Right atrium auricular region (tissue), 2 donors: ENCODE measurements around the gene CYTL1. TPM values are rescaled to one million over a fixed set of nuclear protein-coding genes. Genes with fewer than 3 reads are reported as not detected.
"Not testable (repeated sequence)": the region's sequence is repeated elsewhere in the genome, so short reads cannot be mapped to it uniquely, and the experiment has no call there.

Experiments
- DNase-seq: peaks from one replicate; pipeline ENCODE4 v3.0.0-alpha.2; 2019; ENCODE audit warnings: low spot score
- H3K27ac ChIP-seq, 2 donors: fragments of 200-600 bp; sonication (generic); 1 replicate in 1 of 2; 2 replicates in 1 of 2; pipeline ENCODE4 v1.5.1; 2016 to 2019
- H3K27me3 ChIP-seq, 2 donors: fragments of 200-600 bp; sonication (generic); one replicate each; pipeline versions ENCODE4 v1.5.1 to v1.6.0; 2017 to 2019
- H3K36me3 ChIP-seq: fragments of 200-600 bp; sonication (generic); one replicate; pipeline ENCODE4 v1.5.1; 2016
- H3K4me1 ChIP-seq, 2 donors: fragments of 200-600 bp; sonication (generic); one replicate each; pipeline versions ENCODE4 v1.5.1 to v1.6.0; 2017 to 2019
- H3K4me3 ChIP-seq, 2 donors: fragments of 200-600 bp; sonication (generic); 1 replicate in 1 of 2; 2 replicates in 1 of 2; pipeline ENCODE4 v1.5.1; 2017 to 2019; ENCODE audit warnings: mild to moderate bottlenecking in 1 of 2, moderate library complexity in 1 of 2
- H3K9me3 ChIP-seq, 2 donors: fragments of 200-600 bp; sonication (generic); one replicate each; pipeline ENCODE4 v1.5.1; 2019
- CTCF ChIP-seq, 2 donors: fragments of 200-600 bp; sonication (generic); IDR thresholded peaks; one replicate each; pipeline ENCODE4 v1.5.1; 2019; ENCODE audit warnings: antibody characterized with exemption in 2 of 2
- total RNA-seq, 2 donors: library from RNA; depleted of rRNA; stranded (reverse); fragments of >200 nt; gene quantifications; one replicate each; pipeline ENCODE4 v1.1.0, GENCODE V29; 2016

The CYTL1 gene
- total RNA-seq, 2 donors from 2014 or later: not detected

DNA sequence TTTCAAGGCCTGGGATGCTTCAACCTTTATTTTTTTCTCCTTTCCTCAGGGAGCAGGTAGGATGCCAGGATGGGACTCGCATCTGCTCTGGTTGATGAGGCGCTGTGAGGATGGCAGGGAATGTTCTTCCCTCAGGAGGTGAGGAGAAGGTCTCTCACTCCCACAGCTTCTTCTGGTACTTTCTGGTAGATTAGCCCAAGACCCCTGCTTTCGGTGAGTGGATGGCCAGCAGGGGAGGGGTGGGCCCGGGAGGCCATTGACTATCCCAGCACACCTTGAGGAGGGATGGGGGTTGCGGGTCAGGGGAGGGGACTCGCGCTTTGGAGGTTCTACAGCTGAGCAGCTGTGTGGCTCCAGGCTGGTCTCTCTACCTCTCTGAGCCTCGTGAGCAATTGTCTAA lies 14.8 kb downstream of the CYTL1 start:
- Histone ChIP-seq H3K9me3 (peaks cover 0 to 4% of the 10 kb centered on the region in 2 donors), H3K4me1 (no peaks in the 10 kb centered on the region), H3K27me3 (peaks cover 0 to 4% of the 10 kb centered on the region in 2 donors), H3K36me3 (no peaks in the 10 kb centered on the region), H3K27ac (no peak overlapping the region), H3K4me3 (no peak overlapping the region)
- no peak for TF ChIP-seq CTCF (IDR thresholded peaks at IDR 0.05)
- peak; percentile 21 for DNase-seq

GRCh38 chr4:5003918-5004317 lies 15.3 kb downstream of the CYTL1 start:
- no peak overlapping the region for H3K27ac ChIP-seq
- DNase-seq: peak; percentile 21
- H3K4me1 ChIP-seq: no peaks in the 10 kb centered on the region
- H3K36me3 ChIP-seq: no peaks in the 10 kb centered on the region
- H3K27me3 ChIP-seq: peaks cover 0 to 4% of the 10 kb centered on the region in 2 donors
- no peaks in the 10 kb centered on the region for H3K9me3 ChIP-seq
- H3K4me3 ChIP-seq: no peak overlapping the region
- no peak for TF ChIP-seq CTCF (IDR thresholded peaks at IDR 0.05)

- peaks cover 0 to 4% of the 10 kb centered on the region in 2 donors for H3K27me3 ChIP-seq
- no peak overlapping the region for H3K27ac ChIP-seq
- no peak overlapping the region for H3K4me3 ChIP-seq
- H3K36me3 ChIP-seq: no peaks in the 10 kb centered on the region
- DNase-seq: peak; percentile 18
- no peaks in the 10 kb centered on the region for H3K9me3 ChIP-seq
- TF ChIP-seq CTCF (IDR thresholded peaks at IDR 0.05): no peak
- H3K4me1 ChIP-seq: no peaks in the 10 kb centered on the region
These were observed 15.8 kb downstream of the CYTL1 start for GRCh38 chr4:5003372-5003857.

- not testable (repeated sequence) for H3K27me3 ChIP-seq, H3K36me3 ChIP-seq, H3K4me1 ChIP-seq, H3K27ac ChIP-seq, H3K4me3 ChIP-seq, H3K9me3 ChIP-seq, DNase-seq
These were observed 17.6 kb downstream of the CYTL1 start for GRCh38 chr4:5001641-5002040.

- H3K4me1 ChIP-seq, H3K4me3 ChIP-seq, H3K36me3 ChIP-seq, H3K27ac ChIP-seq, H3K9me3 ChIP-seq, DNase-seq, H3K27me3 ChIP-seq: not testable (repeated sequence)
These were observed 22.3 kb downstream of the CYTL1 start for GRCh38 chr4:4996935-4997334.

- peaks cover 0 to 15% of the 10 kb centered on the region in 2 donors for H3K4me1 ChIP-seq
- H3K36me3 ChIP-seq: no peaks in the 10 kb centered on the region
- H3K27me3 ChIP-seq: no peaks in the 10 kb centered on the region
- H3K9me3 ChIP-seq: no peaks in the 10 kb centered on the region
- no peak for TF ChIP-seq CTCF (IDR thresholded peaks at IDR 0.05)
- DNase-seq: peak; percentile 21
- no peak overlapping the region for H3K27ac ChIP-seq
- H3K4me3 ChIP-seq: no peak overlapping the region
These were observed 23.4 kb downstream of the CYTL1 start for GRCh38 chr4:4995908-4996265.

GRCh38 chr4:4995103-4995907 lies 24.0 kb downstream of the CYTL1 start:
- H3K27ac ChIP-seq: no peak overlapping the region

More at GRCh38 chr4:4995103-4995907, 24.0 kb downstream of the CYTL1 start:
- peaks cover 0 to 21% of the 10 kb centered on the region in 2 donors for H3K4me1 ChIP-seq
- H3K9me3 ChIP-seq: no peaks in the 10 kb centered on the region
- no peak overlapping the region for H3K4me3 ChIP-seq
- TF ChIP-seq CTCF (IDR thresholded peaks at IDR 0.05): peak; percentile 73 to 92
- no peaks in the 10 kb centered on the region for H3K36me3 ChIP-seq
- H3K27me3 ChIP-seq: no peaks in the 10 kb centered on the region
- DNase-seq: peak; percentile 88
